ENCODE measurements around the gene PFKP.

- TF ChIP-seq CTCF (IDR thresholded peaks at IDR 0.05) (no peak), REST (IDR thresholded peaks at IDR 0.05; ENCODE audit: insufficient read depth in 1 of 2, low read depth in 2 of 2, low read length in 1 of 2) (no peak), POLR2AphosphoS5 (IDR thresholded peaks at IDR 0.05; ENCODE audit: low read depth, low read length) (no peak)
Measured at GRCh38 chr10:3071405-3072198, 4.3 kb downstream of the PFKP start.
